ENCODE measurements around the gene TBC1D22A.

The TBC1D22A gene

DNA sequence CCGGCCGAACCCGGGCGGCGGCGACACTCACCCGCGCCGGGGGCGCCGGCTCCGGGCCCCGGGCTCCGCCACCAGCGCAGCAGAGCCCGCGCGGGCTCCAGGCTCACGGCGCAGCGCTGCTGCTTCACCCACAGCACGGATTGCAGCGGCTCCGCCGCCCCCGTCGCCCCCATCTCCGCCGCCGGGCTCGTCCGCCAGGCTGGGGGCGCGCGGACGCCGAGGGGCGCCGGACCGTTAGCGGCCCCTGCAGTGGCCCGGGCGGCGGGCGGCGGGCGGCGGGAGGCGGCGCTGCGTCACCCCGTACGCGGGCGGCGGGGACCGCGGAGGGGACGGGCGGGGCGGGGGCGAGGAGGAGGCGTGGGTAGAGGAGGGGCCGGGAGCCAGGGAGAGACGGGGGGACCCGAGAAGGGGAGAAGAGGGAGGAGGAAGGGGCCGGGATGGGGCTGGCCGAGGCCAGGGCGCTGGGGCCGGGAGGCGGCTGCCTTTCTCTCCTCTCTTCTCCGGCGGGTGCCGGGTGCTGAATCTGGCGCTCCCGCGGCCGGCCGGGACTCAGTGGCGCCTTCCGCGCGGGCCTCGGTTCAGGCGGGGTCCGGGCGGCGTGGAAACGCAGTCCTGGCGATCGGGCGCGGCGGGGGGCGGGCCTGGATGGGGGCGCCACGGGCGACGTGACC lies 24.3 kb upstream of the TBC1D22A start, which contains the start of gene CERK:
CERK (minus strand) TSS at position 277 of the 671 bp plus-strand sequence; CDS start at position 173, 104 bp downstream.
- peak; percentile 71 for DNase-seq (ENCODE audit: low read depth)
- peak within 1 kb of the TSS; percentile 74 for H3K4me3 ChIP-seq (replicated peaks; ENCODE audit: low read depth, low read length)
- TF ChIP-seq, protein P1, sequence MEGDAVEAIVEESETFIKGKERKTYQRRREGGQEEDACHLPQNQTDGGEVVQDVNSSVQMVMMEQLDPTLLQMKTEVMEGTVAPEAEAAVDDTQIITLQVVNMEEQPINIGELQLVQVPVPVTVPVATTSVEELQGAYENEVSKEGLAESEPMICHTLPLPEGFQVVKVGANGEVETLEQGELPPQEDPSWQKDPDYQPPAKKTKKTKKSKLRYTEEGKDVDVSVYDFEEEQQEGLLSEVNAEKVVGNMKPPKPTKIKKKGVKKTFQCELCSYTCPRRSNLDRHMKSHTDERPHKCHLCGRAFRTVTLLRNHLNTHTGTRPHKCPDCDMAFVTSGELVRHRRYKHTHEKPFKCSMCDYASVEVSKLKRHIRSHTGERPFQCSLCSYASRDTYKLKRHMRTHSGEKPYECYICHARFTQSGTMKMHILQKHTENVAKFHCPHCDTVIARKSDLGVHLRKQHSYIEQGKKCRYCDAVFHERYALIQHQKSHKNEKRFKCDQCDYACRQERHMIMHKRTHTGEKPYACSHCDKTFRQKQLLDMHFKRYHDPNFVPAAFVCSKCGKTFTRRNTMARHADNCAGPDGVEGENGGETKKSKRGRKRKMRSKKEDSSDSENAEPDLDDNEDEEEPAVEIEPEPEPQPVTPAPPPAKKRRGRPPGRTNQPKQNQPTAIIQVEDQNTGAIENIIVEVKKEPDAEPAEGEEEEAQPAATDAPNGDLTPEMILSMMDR (IDR thresholded peaks at IDR 0.05; ENCODE audit: low read length, missing control alignments): no peak

DNA sequence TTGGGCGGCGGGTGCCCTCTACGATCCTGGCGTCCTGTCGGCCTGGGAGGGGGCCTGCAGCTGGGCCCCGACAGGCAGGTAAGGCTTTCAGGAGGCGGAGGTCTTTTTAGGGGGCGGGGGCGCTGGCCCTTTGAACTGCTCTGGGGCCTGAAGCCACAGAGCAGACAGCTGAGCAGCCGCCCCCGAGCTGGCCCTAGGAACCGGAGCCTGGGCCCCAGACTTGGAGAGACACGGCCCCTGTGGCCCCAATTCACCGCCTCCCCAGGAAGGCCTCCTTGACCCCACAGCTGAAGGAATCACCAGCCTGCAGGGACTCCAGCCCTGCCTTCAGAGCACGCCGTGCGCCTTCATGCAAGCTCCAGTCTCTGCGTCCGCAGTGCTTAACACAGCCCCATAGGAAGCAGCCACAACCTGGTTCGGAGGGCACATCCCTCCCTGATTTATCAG lies 23.8 kb upstream of the TBC1D22A start:
- H3K4me3 ChIP-seq (replicated peaks; ENCODE audit: low read depth, low read length): peak overlapping the region; percentile 74
- peak; percentile 51 for DNase-seq (ENCODE audit: low read depth)
- TF ChIP-seq, protein P1 (IDR thresholded peaks at IDR 0.05; ENCODE audit: low read length, missing control alignments): no peak

GRCh38 chr22:46739094-46739870 lies 23.2 kb upstream of the TBC1D22A start:
- DNase-seq (ENCODE audit: low read depth): peak; percentile 64
- H3K4me3 ChIP-seq (replicated peaks; ENCODE audit: low read depth, low read length): peak overlapping the region; percentile 74

GRCh38 chr22:46740910-46741780 lies 21.3 kb upstream of the TBC1D22A start:
- no peak for DNase-seq (ENCODE audit: low read depth)
- H3K4me3 ChIP-seq (replicated peaks; ENCODE audit: low read depth, low read length): no peak overlapping the region
- TF ChIP-seq, protein P1 (IDR thresholded peaks at IDR 0.05; ENCODE audit: low read length, missing control alignments): no peak

More at GRCh38 chr22:46739094-46739870, 23.2 kb upstream of the TBC1D22A start:
- TF ChIP-seq, protein P1 (IDR thresholded peaks at IDR 0.05; ENCODE audit: low read length, missing control alignments): peak; percentile 24

GRCh38 chr22:46741974-46742519 lies 20.4 kb upstream of the TBC1D22A start:
- TF ChIP-seq, protein P1 (IDR thresholded peaks at IDR 0.05; ENCODE audit: low read length, missing control alignments): no peak
- H3K4me3 ChIP-seq (replicated peaks; ENCODE audit: low read depth, low read length): no peak overlapping the region

GRCh38 chr22:46742576-46743221 lies 19.8 kb upstream of the TBC1D22A start:
- TF ChIP-seq, protein P1 (IDR thresholded peaks at IDR 0.05; ENCODE audit: low read length, missing control alignments): no peak
- no peak for DNase-seq (ENCODE audit: low read depth)
- no peak overlapping the region for H3K4me3 ChIP-seq (replicated peaks; ENCODE audit: low read depth, low read length)

More at GRCh38 chr22:46741974-46742519, 20.4 kb upstream of the TBC1D22A start:
- DNase-seq (ENCODE audit: low read depth): no peak
